ENCODE data around the gene KRT76. TPM values are rescaled to one million over a fixed set of nuclear protein-coding genes. Genes with fewer than 3 reads are reported as not detected.
"Not testable (repeated sequence)": the region's sequence is repeated elsewhere in the genome, so short reads cannot be mapped to it uniquely, and the experiment has no call there.

KRT76 gene
- total RNA-seq, 4 donors from 2014 or later = not detected

DNA sequence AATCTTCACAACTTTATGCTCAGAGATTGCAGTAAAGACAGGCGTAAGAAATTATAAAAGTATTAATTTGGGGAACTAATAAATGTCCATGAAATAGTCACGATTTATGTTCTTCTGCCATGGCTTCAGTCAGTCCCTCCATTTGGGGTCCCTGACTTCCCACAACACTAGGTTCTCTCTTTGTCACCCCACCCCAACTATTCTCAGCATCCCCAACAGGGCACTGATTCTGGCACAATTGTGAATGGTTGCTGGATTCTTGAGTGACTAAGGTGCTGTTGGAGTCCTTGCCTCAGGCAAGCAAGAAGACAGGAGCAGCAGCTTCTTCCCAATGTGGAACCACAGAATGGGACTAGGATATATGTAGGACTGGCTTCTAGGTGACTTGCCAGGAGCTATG is 15.3 kb downstream of the KRT76 start:
- no peaks in the 10 kb centered on the region for H3K27me3 ChIP-seq
- H3K4me1 ChIP-seq = no peaks in the 10 kb centered on the region
- no peak for DNase-seq (ENCODE audit: low spot score in 2 of 2)
- H3K27ac ChIP-seq = no peak overlapping the region
- H3K4me3 ChIP-seq = no peak overlapping the region
- TF ChIP-seq POLR2A (IDR thresholded peaks at IDR 0.05) (no peak), EP300 (IDR thresholded peaks at IDR 0.05) (no peak)
- TF ChIP-seq, protein P1, sequence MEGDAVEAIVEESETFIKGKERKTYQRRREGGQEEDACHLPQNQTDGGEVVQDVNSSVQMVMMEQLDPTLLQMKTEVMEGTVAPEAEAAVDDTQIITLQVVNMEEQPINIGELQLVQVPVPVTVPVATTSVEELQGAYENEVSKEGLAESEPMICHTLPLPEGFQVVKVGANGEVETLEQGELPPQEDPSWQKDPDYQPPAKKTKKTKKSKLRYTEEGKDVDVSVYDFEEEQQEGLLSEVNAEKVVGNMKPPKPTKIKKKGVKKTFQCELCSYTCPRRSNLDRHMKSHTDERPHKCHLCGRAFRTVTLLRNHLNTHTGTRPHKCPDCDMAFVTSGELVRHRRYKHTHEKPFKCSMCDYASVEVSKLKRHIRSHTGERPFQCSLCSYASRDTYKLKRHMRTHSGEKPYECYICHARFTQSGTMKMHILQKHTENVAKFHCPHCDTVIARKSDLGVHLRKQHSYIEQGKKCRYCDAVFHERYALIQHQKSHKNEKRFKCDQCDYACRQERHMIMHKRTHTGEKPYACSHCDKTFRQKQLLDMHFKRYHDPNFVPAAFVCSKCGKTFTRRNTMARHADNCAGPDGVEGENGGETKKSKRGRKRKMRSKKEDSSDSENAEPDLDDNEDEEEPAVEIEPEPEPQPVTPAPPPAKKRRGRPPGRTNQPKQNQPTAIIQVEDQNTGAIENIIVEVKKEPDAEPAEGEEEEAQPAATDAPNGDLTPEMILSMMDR (IDR thresholded peaks at IDR 0.05) = no peak
- peaks cover 0 to 27% (median 3%) of the 10 kb centered on the region in 4 donors for H3K9me3 ChIP-seq
- 60 to 89% methylated on average over 2 of the region's 2 CpGs for WGBS, 2 donors
- H3K36me3 ChIP-seq = no peaks in the 10 kb centered on the region

DNA sequence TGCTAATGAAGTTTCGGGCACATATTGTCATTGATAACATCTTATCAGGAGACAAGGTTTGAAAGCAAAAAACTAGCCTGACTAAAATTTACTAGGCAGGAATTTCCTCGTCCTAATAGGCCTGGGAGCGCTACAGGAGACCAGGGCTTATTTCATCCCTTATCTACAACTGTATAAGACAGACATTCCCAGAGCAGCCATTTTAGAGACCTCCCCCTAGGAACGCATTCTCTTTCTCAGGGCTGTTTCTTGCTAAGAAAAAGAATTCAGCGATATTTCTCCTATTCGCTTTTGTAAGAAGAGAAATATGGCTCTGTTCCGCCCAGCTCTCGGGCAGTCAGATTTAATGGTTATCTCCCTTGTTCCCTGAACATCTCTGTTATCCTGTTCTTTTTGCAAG is 15.9 kb downstream of the KRT76 start:
- 88 to 91% methylated on average over 8 of the region's 8 CpGs for WGBS, 2 donors
- not testable (repeated sequence) for DNase-seq (ENCODE audit: low spot score in 2 of 2); H3K36me3 ChIP-seq; H3K27ac ChIP-seq; H3K27me3 ChIP-seq; H3K4me1 ChIP-seq; H3K4me3 ChIP-seq
- H3K9me3 ChIP-seq = peaks cover 0 to 27% (median 3%) of the 10 kb centered on the region in 4 donors

DNA sequence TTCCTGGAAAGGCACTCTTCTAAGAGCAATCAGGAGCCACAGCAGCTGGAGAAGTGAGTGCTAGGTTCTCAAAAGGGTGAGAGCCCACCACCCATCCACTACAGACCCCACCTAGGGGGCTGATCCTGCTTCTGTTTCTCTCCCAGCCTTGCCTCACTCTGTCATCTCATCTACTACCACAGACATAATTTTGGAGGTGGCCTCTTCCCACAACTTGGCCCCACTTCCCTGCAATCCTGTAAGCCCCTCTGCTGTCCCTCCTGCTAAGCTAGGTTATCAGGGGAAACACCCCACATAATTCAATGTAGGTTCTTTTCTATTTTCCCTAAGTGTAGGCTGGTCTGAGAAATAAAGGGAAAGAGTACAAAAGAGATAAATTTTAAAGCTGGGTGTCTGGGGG is 16.5 kb downstream of the KRT76 start:
- peaks cover 0 to 27% (median 3%) of the 10 kb centered on the region in 4 donors for H3K9me3 ChIP-seq
- no peak for DNase-seq (ENCODE audit: low spot score in 2 of 2)
- no peaks in the 10 kb centered on the region for H3K4me1 ChIP-seq
- H3K27me3 ChIP-seq = no peaks in the 10 kb centered on the region
- no peaks in the 10 kb centered on the region for H3K36me3 ChIP-seq
- H3K4me3 ChIP-seq = no peak overlapping the region
- H3K27ac ChIP-seq = no peak overlapping the region
- TF ChIP-seq POLR2A (IDR thresholded peaks at IDR 0.05) (no peak), EP300 (IDR thresholded peaks at IDR 0.05) (no peak)
- TF ChIP-seq, protein P1 (IDR thresholded peaks at IDR 0.05) = no peak

DNA sequence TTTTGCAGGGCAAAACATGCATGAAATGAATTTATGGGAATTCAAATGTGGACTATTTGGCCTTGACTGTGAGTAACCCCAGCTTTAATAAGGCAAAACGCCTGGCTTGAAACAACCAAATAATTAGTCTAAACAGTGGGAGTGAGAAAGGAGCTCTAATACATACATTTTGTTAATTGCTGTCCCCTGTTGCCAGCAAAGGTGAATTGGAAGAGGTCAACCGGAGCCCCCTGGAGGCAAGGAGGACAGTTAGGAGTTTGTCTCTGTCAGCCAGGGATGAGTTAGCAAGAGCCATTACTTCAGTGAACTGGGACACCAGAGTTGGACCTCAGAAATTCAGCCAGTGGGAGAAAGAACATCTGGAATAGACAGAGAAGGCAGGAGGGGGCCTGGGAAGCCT is 17.4 kb downstream of the KRT76 start:
- WGBS, 2 donors = 40 to 45% methylated on average over 2 of the region's 2 CpGs
- no peak overlapping the region for H3K27ac ChIP-seq

DNA sequence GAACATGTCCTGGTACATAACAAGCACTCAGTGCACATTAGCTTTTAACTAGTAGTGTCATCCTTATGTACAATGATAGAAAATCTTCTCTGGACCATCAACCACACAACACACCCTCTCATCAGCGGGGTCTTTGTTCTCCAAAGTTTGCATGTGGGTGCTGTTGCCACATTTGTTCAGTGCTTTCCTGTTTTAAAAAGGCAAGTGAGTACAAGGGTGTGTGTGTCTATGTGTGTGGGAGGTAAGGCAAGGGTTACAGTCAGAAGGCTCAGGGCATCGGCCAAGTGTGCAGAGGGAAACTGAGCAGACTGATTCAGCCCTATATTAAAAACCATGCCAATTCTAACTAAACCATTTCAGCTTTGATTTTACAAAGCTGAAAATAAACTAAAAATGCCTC is 17.9 kb downstream of the KRT76 start:
- 16 to 18% methylated on average over 2 of the region's 2 CpGs for WGBS, 2 donors

More for the DNA sequence above, 17.4 kb downstream of the KRT76 start:
- Histone ChIP-seq H3K4me3 (no peak overlapping the region), H3K36me3 (no peaks in the 10 kb centered on the region), H3K4me1 (no peaks in the 10 kb centered on the region), H3K9me3 (peaks cover 0 to 27% (median 3%) of the 10 kb centered on the region in 4 donors), H3K27me3 (no peaks in the 10 kb centered on the region)
- TF ChIP-seq EP300 (IDR thresholded peaks at IDR 0.05) = no peak
- TF ChIP-seq, protein P1 (IDR thresholded peaks at IDR 0.05) = no peak
- TF ChIP-seq POLR2A (IDR thresholded peaks at IDR 0.05) = no peak
- DNase-seq (ENCODE audit: low spot score in 2 of 2) = no peak

More for the DNA sequence above, 17.9 kb downstream of the KRT76 start:
- no peaks in the 10 kb centered on the region for H3K27me3 ChIP-seq
- H3K9me3 ChIP-seq = peaks cover 0 to 27% (median 3%) of the 10 kb centered on the region in 4 donors
- no peak for DNase-seq (ENCODE audit: low spot score in 2 of 2)
- no peak overlapping the region for H3K4me3 ChIP-seq
- TF ChIP-seq, protein P1 (IDR thresholded peaks at IDR 0.05) = no peak
- TF ChIP-seq EP300 (IDR thresholded peaks at IDR 0.05) = no peak
- no peak for TF ChIP-seq POLR2A (IDR thresholded peaks at IDR 0.05)
- H3K4me1 ChIP-seq = no peaks in the 10 kb centered on the region
- H3K36me3 ChIP-seq = no peaks in the 10 kb centered on the region
- H3K27ac ChIP-seq = no peak overlapping the region

Data from tibial nerve (tissue), 4 donors.